Limb (tissue), 2 donors: ENCODE measurements around the gene TMEM163.
"Not testable (repeated sequence)": the region's sequence is repeated elsewhere in the genome, so short reads cannot be mapped to it uniquely, and the experiment has no call there.

Source experiments
- DNase-seq, 2 donors: peaks; one replicate each; pipeline ENCODE4 v3.0.0-alpha.2; 2016; ENCODE audit errors: extremely low spot score in 2 of 2

Gene TMEM163

GRCh38 chr2:134583462-134583861 is 135.3 kb downstream of the TMEM163 start:
- no peak for DNase-seq

- no peak for DNase-seq
Measured at GRCh38 chr2:134582547-134582899, 136.3 kb downstream of the TMEM163 start.

GRCh38 chr2:134581877-134582546 is 136.8 kb downstream of the TMEM163 start:
- no peak for DNase-seq

- no peak for DNase-seq
Measured at GRCh38 chr2:134578316-134578715, 140.5 kb downstream of the TMEM163 start.

- DNase-seq: no peak
Measured at GRCh38 chr2:134576478-134576877, 142.3 kb downstream of the TMEM163 start.

- DNase-seq: no peak
Measured at GRCh38 chr2:134575888-134576287, 142.9 kb downstream of the TMEM163 start.

GRCh38 chr2:134574611-134575330 is 144.0 kb downstream of the TMEM163 start:
- no peak for DNase-seq

- no peak for DNase-seq
Measured at GRCh38 chr2:134573724-134574123, 145.1 kb downstream of the TMEM163 start.

GRCh38 chr2:134573085-134573370 is 145.8 kb downstream of the TMEM163 start:
- DNase-seq: no peak

- no peak for DNase-seq
Measured at GRCh38 chr2:134572314-134573084, 146.3 kb downstream of the TMEM163 start.

- no peak for DNase-seq
Measured at GRCh38 chr2:134570676-134571075, 148.1 kb downstream of the TMEM163 start.

- no peak for DNase-seq
Measured at GRCh38 chr2:134568413-134568812, 150.4 kb downstream of the TMEM163 start.

GRCh38 chr2:134567666-134568065 is 151.1 kb downstream of the TMEM163 start:
- no peak for DNase-seq

- DNase-seq: not testable (repeated sequence)
Measured at GRCh38 chr2:134564955-134565354, 153.8 kb downstream of the TMEM163 start.

- DNase-seq: no peak
Measured at GRCh38 chr2:134564549-134564948, 154.3 kb downstream of the TMEM163 start.

- no peak for DNase-seq
Measured at GRCh38 chr2:134558208-134558830, 160.5 kb downstream of the TMEM163 start.

GRCh38 chr2:134555411-134555810 is 163.4 kb downstream of the TMEM163 start:
- no peak for DNase-seq

- DNase-seq: no peak
Measured at GRCh38 chr2:134553657-134554056, 165.1 kb downstream of the TMEM163 start.

- no peak for DNase-seq
Measured at GRCh38 chr2:134550566-134551164, 168.1 kb downstream of the TMEM163 start.

GRCh38 chr2:134549104-134549503 is 169.7 kb downstream of the TMEM163 start:
- DNase-seq: no peak

GRCh38 chr2:134540990-134541389 is 177.8 kb downstream of the TMEM163 start:
- DNase-seq: no peak

- no peak for DNase-seq
Measured at GRCh38 chr2:134539981-134540380, 178.8 kb downstream of the TMEM163 start.
